GM18520 (cell line): ENCODE measurements around the gene SLC17A3.

Experiments used
- ATAC-seq: cut with Tn5 transposase; IDR thresholded peaks from one replicate; pipeline ENCODE4 v1.9.1; 2021; ENCODE audit not compliant: unreplicated experiment

Gene SLC17A3

GRCh38 chr6:25842526-25842925 lies 31.5 kb downstream of the SLC17A3 start:
- no peak for ATAC-seq

GRCh38 chr6:25835442-25836283 lies 38.4 kb downstream of the SLC17A3 start:
- ATAC-seq, result no peak

- ATAC-seq, result no peak
Observed at GRCh38 chr6:25834950-25835349, 39.1 kb downstream of the SLC17A3 start.

GRCh38 chr6:25833136-25833535 lies 40.9 kb downstream of the SLC17A3 start:
- ATAC-seq, result no peak

- no peak for ATAC-seq
Observed at GRCh38 chr6:25832670-25833069, 41.4 kb downstream of the SLC17A3 start.

- ATAC-seq, result no peak
Observed at GRCh38 chr6:25832307-25832662, 41.8 kb downstream of the SLC17A3 start.

- no peak for ATAC-seq
Observed at GRCh38 chr6:25831532-25832306, 42.3 kb downstream of the SLC17A3 start, which contains the start of gene SLC17A1. Gene SLC17A1 (minus strand): TSS chr6:25832052. CDS start chr6:25830557, 1,495 bp downstream.

- no peak for ATAC-seq
Observed at GRCh38 chr6:25830458-25830857, 43.6 kb downstream of the SLC17A3 start.

GRCh38 chr6:25829375-25829774 lies 44.7 kb downstream of the SLC17A3 start:
- ATAC-seq, result no peak

- ATAC-seq, result no peak
Observed at GRCh38 chr6:25821341-25821740, 52.7 kb downstream of the SLC17A3 start.

GRCh38 chr6:25816252-25816651 lies 57.8 kb downstream of the SLC17A3 start:
- no peak for ATAC-seq

GRCh38 chr6:25815194-25815593 lies 58.8 kb downstream of the SLC17A3 start:
- ATAC-seq, result no peak

- no peak for ATAC-seq
Observed at GRCh38 chr6:25804804-25805203, 69.2 kb downstream of the SLC17A3 start.

GRCh38 chr6:25801436-25801835 lies 72.6 kb downstream of the SLC17A3 start:
- ATAC-seq, result no peak
